ENCODE results near the gene PGAM5.

DNA sequence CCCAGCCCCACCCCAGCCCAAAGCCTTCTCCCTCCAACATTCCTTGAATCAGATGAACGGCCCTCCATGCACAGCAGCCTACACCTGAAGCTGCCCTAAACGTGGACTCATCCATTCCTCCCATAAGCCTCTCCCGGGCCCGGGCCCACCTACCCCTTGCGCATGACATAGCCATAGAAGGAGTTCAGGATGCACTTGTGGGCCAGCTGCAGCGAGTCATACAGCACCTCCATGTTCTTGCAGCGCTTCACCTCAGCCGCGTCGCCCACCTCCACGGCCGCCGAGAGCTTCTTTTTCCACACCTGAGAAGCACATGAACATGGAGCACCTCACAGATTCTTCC, 45.5 kb upstream of the PGAM5 start:
- TF ChIP-seq, protein P1, sequence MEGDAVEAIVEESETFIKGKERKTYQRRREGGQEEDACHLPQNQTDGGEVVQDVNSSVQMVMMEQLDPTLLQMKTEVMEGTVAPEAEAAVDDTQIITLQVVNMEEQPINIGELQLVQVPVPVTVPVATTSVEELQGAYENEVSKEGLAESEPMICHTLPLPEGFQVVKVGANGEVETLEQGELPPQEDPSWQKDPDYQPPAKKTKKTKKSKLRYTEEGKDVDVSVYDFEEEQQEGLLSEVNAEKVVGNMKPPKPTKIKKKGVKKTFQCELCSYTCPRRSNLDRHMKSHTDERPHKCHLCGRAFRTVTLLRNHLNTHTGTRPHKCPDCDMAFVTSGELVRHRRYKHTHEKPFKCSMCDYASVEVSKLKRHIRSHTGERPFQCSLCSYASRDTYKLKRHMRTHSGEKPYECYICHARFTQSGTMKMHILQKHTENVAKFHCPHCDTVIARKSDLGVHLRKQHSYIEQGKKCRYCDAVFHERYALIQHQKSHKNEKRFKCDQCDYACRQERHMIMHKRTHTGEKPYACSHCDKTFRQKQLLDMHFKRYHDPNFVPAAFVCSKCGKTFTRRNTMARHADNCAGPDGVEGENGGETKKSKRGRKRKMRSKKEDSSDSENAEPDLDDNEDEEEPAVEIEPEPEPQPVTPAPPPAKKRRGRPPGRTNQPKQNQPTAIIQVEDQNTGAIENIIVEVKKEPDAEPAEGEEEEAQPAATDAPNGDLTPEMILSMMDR (IDR thresholded peaks at IDR 0.05): no peak
- no peak for TF ChIP-seq POLR2A (IDR thresholded peaks at IDR 0.05)
